NCI-H510A (cell line): ENCODE results near the gene THADA.

Experiments used
- DNase-seq: peaks from one replicate; lab custom pipeline; 2025; lab: John Stamatoyannopoulos, UW

The THADA gene

GRCh38 chr2:43346602-43347567 lies 249.0 kb downstream of the THADA start:
- DNase-seq: no peak

- DNase-seq: no peak
Measured at GRCh38 chr2:43345872-43346271, 250.0 kb downstream of the THADA start.

- DNase-seq: no peak
Measured at GRCh38 chr2:43345391-43345813, 250.4 kb downstream of the THADA start.

- no peak for DNase-seq
Measured at GRCh38 chr2:43344868-43345373, 250.9 kb downstream of the THADA start.

- DNase-seq: no peak
Measured at GRCh38 chr2:43343573-43344304, 252.1 kb downstream of the THADA start.

GRCh38 chr2:43341959-43342757 lies 253.7 kb downstream of the THADA start:
- DNase-seq: no peak

- DNase-seq: no peak
Measured at GRCh38 chr2:43340945-43341356, 254.9 kb downstream of the THADA start.

- DNase-seq: no peak
Measured at GRCh38 chr2:43340066-43340465, 255.8 kb downstream of the THADA start.

GRCh38 chr2:43333656-43334144 lies 262.1 kb downstream of the THADA start:
- no peak for DNase-seq

GRCh38 chr2:43333101-43333655 lies 262.7 kb downstream of the THADA start:
- no peak for DNase-seq

- no peak for DNase-seq
Measured at GRCh38 chr2:43332653-43333052, 263.2 kb downstream of the THADA start.

GRCh38 chr2:43331422-43331821 lies 264.4 kb downstream of the THADA start:
- no peak for DNase-seq

- DNase-seq: no peak
Measured at GRCh38 chr2:43329637-43330036, 266.2 kb downstream of the THADA start.

GRCh38 chr2:43328832-43329231 lies 267.0 kb downstream of the THADA start:
- DNase-seq: no peak

- DNase-seq: no peak
Measured at GRCh38 chr2:43328133-43328532, 267.7 kb downstream of the THADA start.

GRCh38 chr2:43327119-43327518 lies 268.7 kb downstream of the THADA start:
- no peak for DNase-seq

GRCh38 chr2:43326101-43326825 lies 269.6 kb downstream of the THADA start:
- DNase-seq: no peak

GRCh38 chr2:43325107-43325811 lies 270.6 kb downstream of the THADA start:
- DNase-seq: no peak

- no peak for DNase-seq
Measured at GRCh38 chr2:43324259-43325106, 271.4 kb downstream of the THADA start.
